BLaER1 (cell line): ENCODE data around the gene CFAP299.
A peak's percentile ranks its signal among the peaks of the same experiment; 100 is the strongest.
"Not testable (repeated sequence)": the region's sequence is repeated elsewhere in the genome, so short reads cannot be mapped to it uniquely, and the experiment has no call there.

Experiments
- H3K27ac ChIP-seq: shearing (Covaris generic); formaldehyde crosslinking; 2 replicates; pipeline ENCODE4 v1.8.1; 2022
- H3K27me3 ChIP-seq: shearing (Covaris generic); formaldehyde crosslinking; 2 replicates; pipeline ENCODE4 v1.8.1; 2022
- H3K36me3 ChIP-seq: shearing (Covaris generic); formaldehyde crosslinking; 2 replicates; pipeline ENCODE4 v1.8.1; 2022
- H3K4me1 ChIP-seq: shearing (Covaris generic); formaldehyde crosslinking; 2 replicates; pipeline ENCODE4 v1.8.1; 2022
- H3K4me2 ChIP-seq: shearing (Covaris generic); formaldehyde crosslinking; 2 replicates; pipeline ENCODE4 v1.8.1; 2022
- H3K4me3 ChIP-seq: shearing (Covaris generic); formaldehyde crosslinking; 2 replicates; pipeline ENCODE4 v1.8.1; 2022
- H3K9ac ChIP-seq: shearing (Covaris generic); formaldehyde crosslinking; 2 replicates; pipeline ENCODE4 v1.8.1; 2022
- H3K9me3 ChIP-seq: shearing (Covaris generic); formaldehyde crosslinking; 2 replicates; pipeline ENCODE4 v1.8.1; 2022
- H4K20me1 ChIP-seq: shearing (Covaris generic); formaldehyde crosslinking; 2 replicates; pipeline ENCODE4 v1.8.1; 2022
- Cebpa-rat ChIP-seq: shearing (Covaris generic); IDR thresholded peaks from 2 replicates; pipeline ENCODE4 v1.8.1; 2022

Gene CFAP299

DNA sequence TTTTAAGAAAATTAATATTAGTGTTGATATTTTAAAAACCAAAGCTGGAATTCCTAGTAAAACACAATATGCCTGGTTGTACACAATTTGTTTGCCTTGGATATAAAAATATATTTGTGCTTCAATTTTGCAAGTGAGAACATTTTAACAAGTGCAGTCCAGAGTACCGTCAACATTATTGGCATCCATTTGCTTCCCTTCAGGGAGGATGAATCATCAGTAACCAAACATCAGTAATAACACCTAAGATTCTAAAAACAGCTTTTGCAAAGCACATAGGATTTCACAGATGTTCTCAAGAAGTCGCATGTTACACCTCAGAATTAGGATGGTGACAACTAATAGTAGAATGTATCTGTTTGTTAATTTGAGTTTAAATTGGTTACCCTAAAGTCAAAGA, 432.4 kb downstream of the CFAP299 start:
- TF ChIP-seq Cebpa-rat = no peak
- Histone ChIP-seq H3K4me2 (no peak overlapping the region), H3K27me3 (no peaks in the 10 kb centered on the region), H3K36me3 (no peaks in the 10 kb centered on the region), H3K9ac (no peak overlapping the region), H4K20me1 (no peaks in the 10 kb centered on the region), H3K9me3 (peaks cover 14% of the 10 kb centered on the region; the same call in 1 of the 2 replicates), H3K4me1 (no peaks in the 10 kb centered on the region), H3K4me3 (no peak overlapping the region), H3K27ac (no peak overlapping the region)

DNA sequence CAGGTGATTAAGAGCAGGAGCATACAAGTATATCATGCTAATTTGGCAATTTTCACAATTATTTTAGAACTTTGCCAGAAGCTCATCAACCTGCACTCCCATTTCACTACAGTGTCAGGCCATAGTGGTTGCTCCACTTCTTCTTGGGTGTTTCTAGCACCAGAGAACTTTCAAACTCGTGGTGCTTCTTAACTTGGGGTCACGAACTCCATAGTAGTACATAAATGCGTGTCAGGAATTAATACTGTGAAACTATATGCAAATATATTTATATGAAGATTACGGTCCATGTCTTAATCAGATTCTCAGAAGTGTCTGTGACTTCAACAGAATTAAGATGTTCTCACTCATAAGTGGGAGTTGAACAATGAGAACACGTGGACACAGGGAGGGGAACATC, 440.6 kb downstream of the CFAP299 start:
- Histone ChIP-seq H3K27me3 (no peaks in the 10 kb centered on the region), H3K27ac (no peak overlapping the region), H3K9ac (no peak overlapping the region), H3K4me1 (no peaks in the 10 kb centered on the region), H3K4me3 (no peak overlapping the region), H4K20me1 (no peaks in the 10 kb centered on the region), H3K36me3 (no peaks in the 10 kb centered on the region), H3K4me2 (no peak overlapping the region), H3K9me3 (no peaks in the 10 kb centered on the region)
- no peak for TF ChIP-seq Cebpa-rat

DNA sequence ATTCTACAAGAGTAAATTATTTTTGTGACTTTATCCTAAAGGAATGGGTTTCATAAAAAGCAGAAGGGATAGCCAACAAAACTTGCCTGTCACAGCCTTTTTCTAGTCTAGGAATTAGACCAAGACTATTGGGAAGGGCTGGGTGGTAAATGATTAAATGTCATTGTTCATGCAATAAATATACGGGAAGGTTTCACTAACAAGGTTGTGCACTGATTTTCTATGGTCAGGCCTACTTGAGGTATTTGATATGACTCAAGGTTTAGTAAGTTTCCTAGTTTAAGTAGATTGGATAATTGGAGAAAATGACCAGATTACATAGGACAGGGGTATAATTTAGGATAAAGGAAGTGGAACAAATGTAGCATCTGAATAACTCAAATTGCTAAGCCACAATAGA, 445.9 kb downstream of the CFAP299 start:
- Histone ChIP-seq H3K27ac (no peak overlapping the region), H3K4me2 (no peak overlapping the region), H3K27me3 (no peaks in the 10 kb centered on the region), H4K20me1 (no peaks in the 10 kb centered on the region), H3K4me3 (no peak overlapping the region), H3K36me3 (no peaks in the 10 kb centered on the region), H3K9ac (no peak overlapping the region), H3K4me1 (no peaks in the 10 kb centered on the region), H3K9me3 (no peaks in the 10 kb centered on the region)
- TF ChIP-seq Cebpa-rat = no peak

DNA sequence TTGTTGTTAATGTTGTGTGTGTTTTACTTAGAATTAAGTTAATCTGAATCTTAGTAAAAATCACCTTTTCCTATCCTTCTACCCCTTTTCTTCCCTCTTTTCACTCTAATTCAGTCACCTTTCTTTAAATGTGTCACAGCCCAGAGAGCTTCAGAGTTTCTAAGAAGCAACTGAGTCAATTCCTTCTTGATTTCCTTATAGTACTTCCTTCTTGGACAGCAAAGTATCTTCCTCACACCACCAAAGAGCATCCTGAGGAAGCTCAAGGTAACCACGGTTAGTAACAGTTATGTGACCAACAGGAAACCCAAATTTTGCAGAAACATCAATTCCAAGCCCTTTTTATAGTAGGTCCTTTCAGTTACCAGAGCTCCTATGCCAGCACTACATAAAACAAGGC, 451.8 kb downstream of the CFAP299 start:
- Histone ChIP-seq H3K9ac (no peak overlapping the region), H3K9me3 (no peaks in the 10 kb centered on the region), H3K36me3 (no peaks in the 10 kb centered on the region), H3K27ac (no peak overlapping the region; the same call in 1 of the 2 replicates), H3K4me3 (no peak overlapping the region), H3K4me2 (peak overlapping the region; percentile 61), H3K4me1 (peaks cover 10% of the 10 kb centered on the region), H3K27me3 (no peaks in the 10 kb centered on the region), H4K20me1 (no peaks in the 10 kb centered on the region)
- no peak for TF ChIP-seq Cebpa-rat

DNA sequence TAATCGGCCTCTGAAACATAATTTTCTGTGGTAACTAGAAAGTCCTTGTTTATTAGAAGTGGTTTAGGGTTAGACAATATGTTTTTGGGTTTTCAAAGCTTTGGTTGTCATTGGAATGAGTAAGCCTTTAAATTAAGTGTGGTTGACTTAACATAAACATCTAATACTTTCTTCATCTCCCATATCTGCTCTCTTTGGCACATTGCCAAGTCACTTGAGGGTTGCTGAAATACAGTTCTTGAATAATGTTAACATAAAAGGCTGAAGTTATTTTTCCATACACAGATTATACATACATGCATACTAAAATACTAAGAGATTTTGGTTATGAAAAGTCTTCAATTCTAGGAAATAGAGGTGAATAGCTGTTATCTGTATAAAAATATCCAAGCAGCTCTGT, 453.3 kb downstream of the CFAP299 start:
- Histone ChIP-seq H3K27me3 (no peaks in the 10 kb centered on the region), H3K4me2 (no peak overlapping the region), H3K9me3 (peaks cover 4% of the 10 kb centered on the region; the same call in 1 of the 2 replicates), H3K27ac (no peak overlapping the region), H3K4me3 (no peak overlapping the region), H4K20me1 (no peaks in the 10 kb centered on the region), H3K36me3 (no peaks in the 10 kb centered on the region), H3K9ac (no peak overlapping the region), H3K4me1 (peaks cover 10% of the 10 kb centered on the region)
- TF ChIP-seq Cebpa-rat = no peak

DNA sequence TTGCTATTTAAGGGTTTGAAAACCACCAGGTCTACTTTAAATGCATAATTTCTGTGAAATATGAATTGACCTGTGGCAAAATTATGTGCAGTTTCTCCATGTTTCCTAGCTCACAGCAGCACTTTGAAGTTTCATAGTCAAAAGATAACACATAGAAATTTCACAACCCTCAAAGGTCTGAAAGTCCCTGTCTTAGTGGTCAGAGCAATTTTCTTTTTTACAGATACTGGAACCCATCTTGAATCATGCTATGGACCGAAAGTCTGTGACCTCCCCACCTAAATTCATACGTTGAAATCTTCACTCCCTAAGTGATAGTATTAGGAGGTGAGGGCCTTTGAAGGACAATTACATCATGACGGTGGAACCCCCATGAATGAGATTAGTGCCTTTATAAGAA, 454.6 kb downstream of the CFAP299 start:
- H3K4me2 ChIP-seq = no peak overlapping the region
- H3K27me3 ChIP-seq = no peaks in the 10 kb centered on the region
- no peak overlapping the region for H3K27ac ChIP-seq
- H3K4me1 ChIP-seq = peaks cover 10% of the 10 kb centered on the region
- no peak overlapping the region for H3K9ac ChIP-seq
- peaks cover 4% of the 10 kb centered on the region; the same call in 1 of the 2 replicates for H3K9me3 ChIP-seq
- no peak for TF ChIP-seq Cebpa-rat
- H4K20me1 ChIP-seq = no peaks in the 10 kb centered on the region
- H3K36me3 ChIP-seq = no peaks in the 10 kb centered on the region
- H3K4me3 ChIP-seq = no peak overlapping the region

DNA sequence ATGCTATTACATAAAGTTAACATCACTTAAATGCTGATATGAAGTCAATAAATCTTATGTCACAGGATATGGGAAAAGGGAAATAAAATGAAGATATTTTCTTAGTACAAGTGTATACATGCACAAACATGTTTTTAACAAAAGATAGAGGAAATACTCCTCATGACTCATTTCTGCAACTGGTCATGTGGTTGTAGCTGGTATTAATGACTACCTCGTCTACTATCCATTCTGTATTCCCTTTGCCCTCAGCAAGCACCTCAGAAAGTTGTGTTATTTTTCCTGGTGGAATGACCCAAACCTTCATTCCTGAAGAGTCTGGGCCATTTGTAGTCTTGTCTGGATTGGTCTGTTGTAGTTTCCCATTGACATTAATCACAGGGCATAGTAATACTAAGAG, 458.1 kb downstream of the CFAP299 start:
- not testable (repeated sequence) for H3K27ac ChIP-seq, H4K20me1 ChIP-seq, H3K4me1 ChIP-seq, H3K36me3 ChIP-seq, H3K4me3 ChIP-seq, H3K9ac ChIP-seq, H3K27me3 ChIP-seq, H3K4me2 ChIP-seq
- H3K9me3 ChIP-seq = peaks cover 25% of the 10 kb centered on the region

DNA sequence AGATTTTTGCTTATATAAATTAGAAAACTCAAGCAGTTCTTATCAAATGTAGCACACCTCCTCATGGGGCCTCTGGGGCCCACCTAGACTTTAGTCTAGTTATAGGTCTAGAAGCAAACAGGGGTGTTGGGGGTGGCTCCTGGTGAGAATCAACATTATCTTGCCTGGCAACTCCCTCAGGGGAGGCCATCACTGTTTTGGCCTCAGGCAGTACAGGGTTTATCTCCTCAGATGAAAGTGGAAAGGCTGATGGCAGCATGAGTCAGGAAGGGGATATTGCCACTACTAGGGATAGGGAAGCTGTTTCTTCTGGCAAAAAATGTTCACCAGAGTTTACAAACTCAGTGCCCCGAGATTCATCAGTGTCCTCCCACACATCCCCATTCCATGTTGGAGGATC, 462.6 kb downstream of the CFAP299 start:
- H3K9ac ChIP-seq = no peak overlapping the region
- no peak overlapping the region for H3K27ac ChIP-seq
- no peaks in the 10 kb centered on the region; the same call in 1 of the 2 replicates for H3K36me3 ChIP-seq
- no peak overlapping the region for H3K4me3 ChIP-seq
- H3K4me2 ChIP-seq = no peak overlapping the region
- no peaks in the 10 kb centered on the region for H3K27me3 ChIP-seq
- H3K9me3 ChIP-seq = peaks cover 24% of the 10 kb centered on the region
- no peak for TF ChIP-seq Cebpa-rat
- no peaks in the 10 kb centered on the region for H3K4me1 ChIP-seq
- H4K20me1 ChIP-seq = no peaks in the 10 kb centered on the region

DNA sequence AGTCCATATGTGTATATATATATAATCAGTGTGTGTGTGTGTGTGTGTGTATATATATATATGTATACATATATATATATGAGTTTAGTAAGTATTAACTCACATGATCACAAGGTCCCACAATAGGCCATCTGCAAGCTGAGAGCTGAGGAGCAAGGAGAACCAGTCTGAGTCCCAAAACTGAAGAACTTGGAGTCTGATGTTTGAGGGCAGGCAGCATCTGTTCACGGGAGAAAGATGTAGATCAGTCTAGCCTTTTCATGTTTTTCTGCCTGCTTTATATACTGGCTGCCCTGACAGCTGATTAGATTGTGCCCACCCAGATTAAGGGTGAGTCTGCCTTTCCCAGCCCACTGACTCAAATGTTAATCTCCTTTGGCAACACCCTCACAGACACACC, 465.2 kb downstream of the CFAP299 start:
- H3K4me1 ChIP-seq, H3K4me3 ChIP-seq, H3K9ac ChIP-seq, H4K20me1 ChIP-seq, H3K27ac ChIP-seq, H3K36me3 ChIP-seq, H3K4me2 ChIP-seq, H3K27me3 ChIP-seq: not testable (repeated sequence)
- peaks cover 22% of the 10 kb centered on the region for H3K9me3 ChIP-seq

DNA sequence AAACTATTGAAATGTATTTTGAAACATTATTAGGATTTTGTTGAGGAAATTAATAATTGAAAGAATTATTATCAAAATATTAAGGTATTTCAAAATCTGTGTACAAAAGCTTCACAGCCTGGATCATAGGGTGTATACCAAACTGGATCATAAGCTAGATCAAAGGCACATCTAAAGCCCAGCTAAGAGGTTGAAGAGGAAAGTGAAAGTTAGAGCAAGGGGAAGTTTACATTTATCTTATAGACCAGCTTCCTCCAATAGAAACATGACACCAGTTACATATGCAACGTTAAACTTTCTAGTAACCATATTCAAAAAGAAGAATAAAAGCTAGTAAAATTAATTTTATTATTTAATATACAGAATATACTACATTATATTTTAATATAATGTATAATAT, 467.8 kb downstream of the CFAP299 start:
- Histone ChIP-seq H3K9me3 (peaks cover 2% of the 10 kb centered on the region), H3K4me1 (peaks cover 5% of the 10 kb centered on the region; the same call in 1 of the 2 replicates), H3K4me3 (no peak overlapping the region), H3K4me2 (no peak overlapping the region), H3K36me3 (no peaks in the 10 kb centered on the region), H3K9ac (no peak overlapping the region), H4K20me1 (no peaks in the 10 kb centered on the region), H3K27me3 (no peaks in the 10 kb centered on the region), H3K27ac (no peak overlapping the region)
- no peak for TF ChIP-seq Cebpa-rat

DNA sequence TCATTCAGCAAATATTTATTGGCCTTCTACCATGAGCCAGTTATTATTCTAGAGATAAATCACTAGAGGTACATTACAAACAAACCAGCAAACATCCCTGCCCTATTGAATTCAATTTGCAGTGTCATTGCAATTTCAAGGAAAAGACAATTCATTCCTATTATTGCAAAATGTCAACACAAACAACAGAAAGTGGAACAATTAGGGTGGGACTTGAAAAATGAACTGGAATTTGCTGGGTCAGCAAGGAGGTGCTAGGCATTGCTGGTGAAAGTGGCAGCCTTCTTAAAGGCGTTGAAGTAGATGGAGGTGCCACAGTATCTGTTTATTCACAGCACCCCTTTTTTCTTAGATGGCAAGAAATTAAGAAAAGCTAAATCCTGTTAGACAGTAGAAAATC, 470.9 kb downstream of the CFAP299 start:
- Histone ChIP-seq H3K9ac (no peak overlapping the region), H3K36me3 (no peaks in the 10 kb centered on the region), H3K4me3 (no peak overlapping the region), H3K27me3 (no peaks in the 10 kb centered on the region), H3K9me3 (no peaks in the 10 kb centered on the region), H3K4me2 (no peak overlapping the region), H3K4me1 (peaks cover 5% of the 10 kb centered on the region; the same call in 1 of the 2 replicates), H3K27ac (no peak overlapping the region), H4K20me1 (no peaks in the 10 kb centered on the region)
- TF ChIP-seq Cebpa-rat = no peak
